Motor neuron (in vitro differentiated cells): ENCODE results near the gene ADORA2A. TPM values are rescaled to one million over a fixed set of nuclear protein-coding genes. Genes with fewer than 3 reads are reported as not detected.
A peak's percentile ranks its signal among the peaks of the same experiment; 100 is the strongest.

Experiments
- ATAC-seq, 8 experiments: fragments of 200-7000 bp; cut with Tn5 transposase; replicated peaks in 6 of 8; 2 replicates each; pipeline ENCODE4 v1.8.0; 2021; ENCODE audit warnings: mild to moderate bottlenecking in 8 of 8, moderate library complexity in 8 of 8
- H3K27ac ChIP-seq, 2 donors: fragments of 250-450 bp; sonication (Bioruptor Pico); 2 replicates each; pipeline ENCODE4 v1.9.0; 2021; ENCODE audit warnings: antibody characterized with exemption in 2 of 2, mild to moderate bottlenecking in 2 of 2, moderate library complexity in 1 of 2
- H3K4me1 ChIP-seq, 2 donors: fragments of 250-450 bp; sonication (Bioruptor Pico); replicated peaks in 1 of 2; 2 replicates each; pipeline ENCODE4 v1.6.1; 2021; ENCODE audit warnings: antibody characterized with exemption in 2 of 2, mild to moderate bottlenecking in 2 of 2, moderate library complexity in 1 of 2
- H3K4me3 ChIP-seq, 5 donors: fragments of 250-450 bp; sonication (Bioruptor Pico); 2 replicates each; pipeline ENCODE4 v1.9.0; 2021; ENCODE audit warnings: antibody characterized with exemption in 5 of 5, mild to moderate bottlenecking in 5 of 5, moderate library complexity in 4 of 5
- WGBS, 10 experiments: fragments of 450-650 bp; shearing (Covaris generic); methylation state at CpG; one replicate each; pipeline ENCODE4 v1.0.0; 2022; 5-methylcytosine and 5-hydroxymethylcytosine counted together
- in situ Hi-C, 9 experiments: fragments of 400-800 bp; cut with MboI; loops; one replicate each; pipeline ENCODE4 v1.15.0; 2021; ENCODE audit warnings: low sequenced_read_pairs in 9 of 9, low pct_unique_long_range_greater_than_20kb in 2 of 9; ENCODE audit not compliant: unreplicated experiment in 9 of 9
- total RNA-seq, 8 experiments: library from RNA; unstranded; fragments of 300-600 nt; gene quantifications; 2 replicates each; pipeline versions ENCODE4 v1.2.3 to v1.2.4, GENCODE V29; 2022

The ADORA2A gene
- 1 to 10 TPM in 7 of 8 experiments, under 1 TPM in 1; 0.20 to 3.4 (median 2.1) TPM for total RNA-seq

GRCh38 chr22:24427500-24428164, at the start of gene ADORA2A:
ADORA2A (plus strand) TSS chr22:24427599; CDS start chr22:24433405, 5,806 bp downstream.
- 80 to 90% (median 85%) methylated on average over 1 to 8 of the region's 22 CpGs; no CpG with 5 or more reads in 6 of the 10 experiments for WGBS, 10 experiments
- ATAC-seq = no peak
- H3K4me1 ChIP-seq = peaks cover 0 to 21% of the 10 kb centered on the region in 2 donors
- in situ Hi-C loops = loop anchor here in 2 of 9 experiments (10.0 kb wide), 2 partner anchors 87 to 97 kb away; no protein-coding TSS in a partner anchor
- H3K27ac ChIP-seq = no peak within 1 kb of the TSS
- no peak within 1 kb of the TSS for H3K4me3 ChIP-seq

- WGBS, 10 experiments = 14 to 100% (median 84%) methylated on average over 1 to 2 of the region's 2 CpGs; no CpG with 5 or more reads in 2 of the 10 experiments
- in situ Hi-C loops = no loop called here
- no peak overlapping the region for H3K4me3 ChIP-seq
- no peak for ATAC-seq
- peak overlapping the region in 1 of 2 donors; percentile 42 for H3K27ac ChIP-seq
- peaks cover 0 to 17% of the 10 kb centered on the region in 2 donors for H3K4me1 ChIP-seq
Measured at GRCh38 chr22:24379536-24379935, 47.9 kb upstream of the ADORA2A start.

GRCh38 chr22:24380220-24380904, 47.0 kb upstream of the ADORA2A start:
- peak in 5 of 8 experiments; percentile 33 to 86 (median 63) for ATAC-seq
- H3K27ac ChIP-seq = peak overlapping the region in 1 of 2 donors; percentile 42
- 40 to 100% (median 79%) methylated on average over 1 to 7 of the region's 7 CpGs for WGBS, 10 experiments
- in situ Hi-C loops = no loop called here
- peaks cover 0 to 17% of the 10 kb centered on the region in 2 donors for H3K4me1 ChIP-seq
- no peak overlapping the region for H3K4me3 ChIP-seq

- no peak overlapping the region for H3K4me3 ChIP-seq
- 83 to 100% (median 100%) methylated on average over 1 of the region's 1 CpG; no CpG with 5 or more reads in 1 of the 10 experiments for WGBS, 10 experiments
- no peak for ATAC-seq
- in situ Hi-C loops = no loop called here
- H3K4me1 ChIP-seq = peaks cover 0 to 17% of the 10 kb centered on the region in 2 donors
- H3K27ac ChIP-seq = peak overlapping the region in 1 of 2 donors; percentile 20
Measured at GRCh38 chr22:24380905-24381230, 46.5 kb upstream of the ADORA2A start.

GRCh38 chr22:24383061-24383460, 44.3 kb upstream of the ADORA2A start:
- WGBS, 10 experiments = 92 to 100% (median 100%) methylated on average over 1 to 2 of the region's 2 CpGs; no CpG with 5 or more reads in 3 of the 10 experiments

DNA sequence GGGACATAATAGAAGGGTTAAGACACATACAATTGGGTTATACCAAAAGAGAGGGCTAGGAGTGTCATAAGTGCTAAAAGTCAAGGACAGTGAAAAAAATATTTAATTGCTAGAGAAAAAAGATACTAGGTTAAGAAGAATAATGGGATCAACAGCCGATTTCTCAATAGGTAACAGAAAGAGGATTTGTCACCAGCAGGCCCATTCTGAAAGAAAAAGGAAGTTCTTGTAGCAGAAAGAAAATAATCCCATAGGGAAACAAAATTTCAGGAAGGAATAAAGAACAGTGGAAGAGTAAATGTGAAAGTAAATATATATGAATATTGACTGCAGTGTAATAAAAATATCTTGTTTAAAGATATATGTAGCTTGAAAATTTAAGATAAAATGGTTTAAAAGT, 43.3 kb upstream of the ADORA2A start:
- Histone ChIP-seq H3K27ac (no peak overlapping the region), H3K4me1 (peaks cover 0 to 17% of the 10 kb centered on the region in 2 donors), H3K4me3 (no peak overlapping the region)
- in situ Hi-C loops = no loop called here
- no peak for ATAC-seq
- WGBS, 10 experiments = 97 to 100% (median 100%) methylated on average over 1 of the region's 1 CpG; no CpG with 5 or more reads in 2 of the 10 experiments

More at GRCh38 chr22:24383061-24383460, 44.3 kb upstream of the ADORA2A start:
- H3K27ac ChIP-seq = no peak overlapping the region
- H3K4me1 ChIP-seq = peaks cover 0 to 17% of the 10 kb centered on the region in 2 donors
- H3K4me3 ChIP-seq = no peak overlapping the region
- no peak for ATAC-seq
- in situ Hi-C loops = no loop called here

GRCh38 chr22:24386937-24387471, 40.4 kb upstream of the ADORA2A start:
- ATAC-seq = no peak
- Histone ChIP-seq H3K27ac (no peak overlapping the region), H3K4me1 (no peaks in the 10 kb centered on the region), H3K4me3 (no peak overlapping the region)
- WGBS, 10 experiments = 60 to 100% (median 95%) methylated on average over 1 to 2 of the region's 2 CpGs
- in situ Hi-C loops = no loop called here

- no peak overlapping the region for H3K27ac ChIP-seq
- no peak for ATAC-seq
- WGBS, 10 experiments = 100% methylated on average over 1 of the region's 1 CpG; no CpG with 5 or more reads in 6 of the 10 experiments
- peaks cover 3 to 5% of the 10 kb centered on the region in 2 donors for H3K4me1 ChIP-seq
- no peak overlapping the region for H3K4me3 ChIP-seq
- in situ Hi-C loops = no loop called here
Measured at GRCh38 chr22:24389680-24390079, 37.7 kb upstream of the ADORA2A start.

DNA sequence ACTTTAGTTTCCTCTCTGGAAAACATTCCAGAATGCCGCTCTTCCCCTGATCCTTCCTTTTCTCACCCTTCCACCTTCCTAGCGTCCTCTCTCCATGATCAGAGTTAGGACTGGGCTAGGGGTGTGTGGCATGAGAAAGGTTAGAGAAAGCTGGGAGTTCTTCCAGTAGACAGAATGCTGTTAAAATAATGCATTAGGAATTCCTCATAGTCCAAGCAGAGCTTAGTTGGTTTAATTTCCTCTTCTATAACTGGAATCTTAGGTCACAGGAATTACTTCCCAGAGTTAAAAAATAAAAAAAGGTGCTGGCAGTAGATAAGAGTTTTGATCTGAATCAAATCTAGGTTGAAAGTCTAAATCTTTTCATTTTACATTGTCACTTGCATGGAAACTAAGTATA, 37.2 kb upstream of the ADORA2A start:
- no peak overlapping the region for H3K27ac ChIP-seq
- no peak for ATAC-seq
- H3K4me1 ChIP-seq = peaks cover 3 to 5% of the 10 kb centered on the region in 2 donors
- no peak overlapping the region for H3K4me3 ChIP-seq
- in situ Hi-C loops = no loop called here
- 67 to 100% (median 100%) methylated on average over 1 to 2 of the region's 2 CpGs; no CpG with 5 or more reads in 4 of the 10 experiments for WGBS, 10 experiments

- H3K4me1 ChIP-seq = peaks cover 3 to 5% of the 10 kb centered on the region in 2 donors
- H3K27ac ChIP-seq = no peak overlapping the region
- WGBS, 10 experiments = 39 to 96% (median 87%) methylated on average over 3 to 7 of the region's 7 CpGs; no CpG with 5 or more reads in 1 of the 10 experiments
- ATAC-seq = no peak
- no peak overlapping the region for H3K4me3 ChIP-seq
- in situ Hi-C loops = no loop called here
Measured at GRCh38 chr22:24390576-24390975, 36.8 kb upstream of the ADORA2A start.

- Histone ChIP-seq H3K4me3 (no peak overlapping the region), H3K27ac (no peak overlapping the region), H3K4me1 (peaks cover 3 to 5% of the 10 kb centered on the region in 2 donors)
- WGBS, 10 experiments = 0 to 100% (median 93%) methylated on average over 1 to 3 of the region's 3 CpGs; no CpG with 5 or more reads in 1 of the 10 experiments
- peak in 2 of 8 experiments; percentile 5 to 19 for ATAC-seq
- in situ Hi-C loops = no loop called here
Measured at GRCh38 chr22:24391836-24392217, 35.6 kb upstream of the ADORA2A start.

DNA sequence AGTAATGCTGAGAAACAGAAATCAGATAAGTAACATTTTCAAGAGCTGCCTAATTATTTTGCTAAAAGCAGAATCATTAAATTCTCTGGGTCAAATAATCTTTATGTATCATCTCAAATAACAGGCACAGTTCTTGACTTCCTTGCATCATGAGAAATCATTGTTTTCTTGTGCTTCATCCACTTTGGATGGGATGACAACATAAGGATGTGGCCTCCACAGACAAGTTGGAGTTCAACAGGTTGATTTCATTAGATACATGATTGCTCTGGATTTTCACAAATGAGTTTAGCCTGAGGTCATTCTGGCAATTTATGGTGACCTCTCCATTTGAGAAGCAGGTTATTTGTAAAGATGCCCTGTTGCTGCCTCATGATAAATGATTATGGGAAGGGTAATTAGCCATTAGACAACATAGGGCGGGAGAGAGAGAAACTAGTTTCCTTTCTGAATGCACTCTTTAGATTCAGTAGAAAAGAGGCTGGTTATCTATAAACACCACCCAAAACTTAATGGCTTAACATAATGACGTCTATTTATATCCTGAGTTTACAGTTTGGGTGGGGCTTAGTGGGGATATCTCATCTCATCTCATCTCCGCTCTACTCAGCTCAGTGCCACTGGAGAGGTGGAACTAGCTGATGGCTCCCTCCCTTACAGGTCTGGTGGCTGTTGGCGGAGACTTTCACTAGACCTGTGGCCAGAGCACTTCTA, 35.0 kb upstream of the ADORA2A start:
- in situ Hi-C loops = no loop called here
- peak; percentile 26 to 82 (median 55) for ATAC-seq
- 0 to 100% (median 68%) methylated on average over 1 to 3 of the region's 4 CpGs; no CpG with 5 or more reads in 2 of the 10 experiments for WGBS, 10 experiments
- H3K4me1 ChIP-seq = peaks cover 3 to 5% of the 10 kb centered on the region in 2 donors
- H3K27ac ChIP-seq = no peak overlapping the region
- no peak overlapping the region for H3K4me3 ChIP-seq
